A673 (cell line): ENCODE results near the gene HDDC3. TPM values are rescaled to one million over a fixed set of nuclear protein-coding genes. Genes with fewer than 3 reads are reported as not detected.

Source experiments
- BruUV-seq: library from RNA; stranded (reverse); fragments of 400-500 nt; replicated peaks from 2 replicates; lab custom pipeline; 2021; lab: Mats Ljungman, UMichigan
- CTCF ChIA-PET: fragments of 300-600 bp; sonication (Branson Sonifier 250); formaldehyde crosslinking; loops from one replicate; lab custom pipeline; 2022; ENCODE audit warnings: antibody characterized with exemption; lab: Charles Lee
- POLR2A ChIA-PET: fragments of 300-600 bp; sonication (Branson Sonifier 250); formaldehyde crosslinking; loops from one replicate; lab custom pipeline; 2022; ENCODE audit warnings: antibody characterized with exemption; ENCODE audit not compliant: low non-redundant PET; lab: Charles Lee
- DNase-seq: peaks from one replicate; pipeline ENCODE4 v3.0.0-alpha.2; 2015; ENCODE audit warnings: low spot score
- H3K27ac ChIP-seq: fragments of 200-600 bp; sonication (generic); 2 replicates; pipeline ENCODE4 v1.5.1; 2016; ENCODE audit warnings: mixed run types, low read depth, mild to moderate bottlenecking, mixed read lengths, antibody characterized with exemption, low read length; ENCODE audit not compliant: poor library complexity, severe bottlenecking
- H3K27me3 ChIP-seq: fragments of 200-600 bp; sonication (generic); replicated peaks from 2 replicates; pipeline ENCODE4 v1.6.1; 2017; ENCODE audit warnings: mixed run types, low read depth, mild to moderate bottlenecking, mixed read lengths, antibody characterized with exemption, low read length; ENCODE audit not compliant: insufficient read depth, poor library complexity
- H3K36me3 ChIP-seq: fragments of 200-600 bp; sonication (generic); 2 replicates; pipeline ENCODE4 v1.6.1; 2016; ENCODE audit warnings: mixed run types, mild to moderate bottlenecking, mixed read lengths, antibody characterized with exemption, low read length; ENCODE audit not compliant: insufficient read depth, poor library complexity, severe bottlenecking
- H3K4me1 ChIP-seq: fragments of 200-600 bp; sonication (generic); 2 replicates; pipeline ENCODE4 v1.6.1; 2017; ENCODE audit warnings: mixed run types, mild to moderate bottlenecking, mixed read lengths, antibody characterized with exemption, low read length; ENCODE audit not compliant: insufficient read depth, poor library complexity, severe bottlenecking
- H3K4me3 ChIP-seq: fragments of 200-600 bp; sonication (generic); 2 replicates; pipeline ENCODE4 v1.5.1; 2016; ENCODE audit warnings: low read depth, mixed run types, mild to moderate bottlenecking, mixed read lengths, low read length; ENCODE audit not compliant: poor library complexity, severe bottlenecking
- H3K9me3 ChIP-seq: fragments of 200-600 bp; sonication (generic); 2 replicates; pipeline ENCODE4 v1.6.1; 2016; ENCODE audit warnings: mixed run types, low read depth, mild to moderate bottlenecking, mixed read lengths, antibody characterized with exemption, low read length; ENCODE audit not compliant: poor library complexity, severe bottlenecking
- CTCF ChIP-seq: fragments of 300-800, 200-600 bp; sonication (generic); conservative IDR thresholded peaks from 2 replicates; pipeline ENCODE4 v1.5.1; 2017; ENCODE audit warnings: low read depth, mild to moderate bottlenecking, antibody characterized with exemption, low read length, moderate library complexity, mixed read lengths
- EZH2 ChIP-seq: fragments of 200-600 bp; sonication (generic); IDR thresholded peaks from 2 replicates; pipeline ENCODE4 v1.6.1; 2017; ENCODE audit warnings: borderline replicate concordance, low read depth, mild to moderate bottlenecking, mixed read lengths, antibody characterized with exemption, low read length; ENCODE audit not compliant: poor library complexity, severe bottlenecking
- intact Hi-C: fragments of 100-400 bp; cut with micrococcal nuclease; formaldehyde crosslinking; loops from one replicate; pipeline ENCODE4 v1.10.0; 2022; ENCODE audit not compliant: unreplicated experiment
- total RNA-seq: library from RNA; stranded (reverse); gene quantifications from 2 replicates; pipeline ENCODE4 v1.2.3, GENCODE V29; 2021

Gene HDDC3
- total RNA-seq, 1 experiment from 2014 or later = 23.9 TPM

- no peaks in the 10 kb centered on the region for H3K9me3 ChIP-seq
- no peak overlapping the region for H3K27ac ChIP-seq
- H3K4me3 ChIP-seq = no peak overlapping the region
- no peaks in the 10 kb centered on the region for H3K27me3 ChIP-seq
- POLR2A ChIA-PET = no interaction called here
- intact Hi-C loops = no loop called here
- CTCF ChIA-PET = interaction anchor here (0.6 kb wide), 1 partner anchor 11 kb away, joined by 4 read pairs; no protein-coding TSS in a partner anchor
- no peaks in the 10 kb centered on the region for H3K4me1 ChIP-seq
- BruUV-seq = no TSS peak
- H3K36me3 ChIP-seq = peaks cover 46% of the 10 kb centered on the region
- no peak for DNase-seq
- TF ChIP-seq CTCF (no peak), EZH2 (no peak)
These were observed 14.2 kb upstream of the HDDC3 start for GRCh38 chr15:90946538-90946937.

- TF ChIP-seq EZH2 = no peak
- no peak for TF ChIP-seq CTCF
- Histone ChIP-seq H3K27ac (no peak overlapping the region), H3K27me3 (no peaks in the 10 kb centered on the region), H3K36me3 (peaks cover 45% of the 10 kb centered on the region), H3K9me3 (no peaks in the 10 kb centered on the region), H3K4me1 (no peaks in the 10 kb centered on the region), H3K4me3 (no peak overlapping the region)
- intact Hi-C loops = no loop called here
- ChIA-PET POLR2A (no interaction called here), CTCF (no interaction called here)
- BruUV-seq = no TSS peak
- DNase-seq = no peak
These were observed 12.7 kb upstream of the HDDC3 start for GRCh38 chr15:90945091-90945490.

GRCh38 chr15:90942354-90943120, 10.2 kb upstream of the HDDC3 start:
- intact Hi-C loops = no loop called here

More at GRCh38 chr15:90942354-90943120, 10.2 kb upstream of the HDDC3 start:
- H3K27ac ChIP-seq = no peak overlapping the region
- H3K4me3 ChIP-seq = no peak overlapping the region
- H3K27me3 ChIP-seq = no peaks in the 10 kb centered on the region
- POLR2A ChIA-PET = interaction anchor here (0.6 to 0.8 kb wide), 2 partner anchors 605 to 737 kb away, joined by 3 read pairs; no protein-coding TSS in a partner anchor
- no TSS peak for BruUV-seq
- H3K9me3 ChIP-seq = no peaks in the 10 kb centered on the region
- peaks cover 58% of the 10 kb centered on the region for H3K36me3 ChIP-seq
- DNase-seq = no peak
- H3K4me1 ChIP-seq = no peaks in the 10 kb centered on the region
- CTCF ChIA-PET = no interaction called here
- TF ChIP-seq EZH2 (no peak), CTCF (no peak)
